Measurements from ENCODE around the gene NKD1. TPM values are rescaled to one million over a fixed set of nuclear protein-coding genes. Genes with fewer than 3 reads are reported as not detected.

The NKD1 gene
- total and polyA plus RNA-seq, 2 of the 8 experiments (the other 6 are each of a cell fraction or from before 2014, with no cell fraction given): 0.70 to 4.5 TPM

DNA sequence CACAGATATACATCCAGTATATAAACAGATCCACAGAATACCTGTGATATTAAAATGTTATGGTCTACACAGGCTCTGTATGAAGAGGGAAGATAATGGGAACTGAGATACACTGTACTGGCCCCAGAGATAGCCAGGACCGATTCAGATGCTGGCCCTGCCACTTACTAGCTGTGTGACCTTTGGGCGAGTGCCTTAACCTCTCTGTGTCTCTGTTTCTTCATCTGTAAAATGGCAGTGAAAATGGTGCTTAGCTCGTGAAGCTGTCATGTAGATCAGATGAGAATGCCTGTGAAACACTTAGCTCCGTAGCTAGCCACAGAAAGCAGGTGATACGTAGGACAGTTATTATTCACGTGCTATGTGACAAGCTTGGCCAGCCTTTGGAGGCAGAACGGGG lies 22.2 kb downstream of the NKD1 start:
- H2AK5ac ChIP-seq (ENCODE audit: low read depth, low read length): no peak overlapping the region
- H3K27ac ChIP-seq (ENCODE audit: low read depth, low read length): no peak overlapping the region
- H3K79me1 ChIP-seq (ENCODE audit: low read depth, low read length): no peaks in the 10 kb centered on the region
- no peak overlapping the region for H3K14ac ChIP-seq (ENCODE audit: insufficient read length)
- no peaks in the 10 kb centered on the region for H3K36me3 ChIP-seq (ENCODE audit: control insufficient read depth in 2 of 4, insufficient read depth in 4 of 4, low read length in 3 of 4)
- 90% methylated on average over 7 of the region's 7 CpGs; no CpG with 5 or more reads in 1 of the 2 experiments for WGBS, 2 experiments (ENCODE audit: extremely low coverage in 1 of 2, insufficient coverage in 1 of 2, insufficient read length in 1 of 2, insufficient replicate concordance in 2 of 2, low coverage in 1 of 2, low lambda C conversion rate in 2 of 2, missing lambda C conversion rate in 1 of 2)
- no peak overlapping the region for H4K5ac ChIP-seq (ENCODE audit: insufficient read length, low read depth, low read length)
- H2BK5ac ChIP-seq (ENCODE audit: low read depth, low read length): no peak overlapping the region
- no peaks in the 10 kb centered on the region for H3K79me2 ChIP-seq (ENCODE audit: control insufficient read depth in 1 of 2, insufficient read depth in 2 of 2, low read length in 2 of 2)
- H3K18ac ChIP-seq (ENCODE audit: extremely low read depth, low read length): no peak overlapping the region
- no peak overlapping the region for H2BK20ac ChIP-seq (ENCODE audit: low read length)
- no peak overlapping the region for H4K8ac ChIP-seq (ENCODE audit: extremely low read depth, insufficient read depth, low read length)
- ChIA-PET CTCF (ENCODE audit: partially characterized antibody) (interaction anchor here (1.1 to 2.0 kb wide), 2 partner anchors 23 to 101 kb away, joined by 4 to 7 read pairs; no protein-coding TSS in a partner anchor), POLR2A (ENCODE audit: partially characterized antibody) (interaction anchor here (0.7 kb wide), 1 partner anchor 16 kb away, joined by 3 read pairs; no protein-coding TSS in a partner anchor)
- H3K23me2 ChIP-seq (ENCODE audit: low read depth, low read length): no peaks in the 10 kb centered on the region
- no peaks in the 10 kb centered on the region for H4K20me1 ChIP-seq (replicated peaks in 1 of 2; ENCODE audit: control insufficient read depth in 1 of 2, insufficient read depth in 2 of 2, low read length in 2 of 2)
- FAIRE-seq: no peak
- H3K23ac ChIP-seq (ENCODE audit: insufficient read length): no peak overlapping the region
- no peak overlapping the region for H2BK120ac ChIP-seq (replicated peaks; ENCODE audit: low read depth, low read length)
- H3K4me2 ChIP-seq (ENCODE audit: insufficient read depth in 1 of 2, low read depth in 2 of 2, low read length in 2 of 2): no peak overlapping the region
- DNase-seq (ENCODE audit: low read depth in 1 of 2, low spot score in 2 of 2): no peak
- H3K4me3 ChIP-seq (ENCODE audit: extremely low read depth in 1 of 4, insufficient read depth in 2 of 4, low read depth in 3 of 4, low read length in 4 of 4): no peak overlapping the region
- H3K9me3 ChIP-seq (ENCODE audit: insufficient read depth in 2 of 2, low read depth in 1 of 2, low read length in 1 of 2): no peaks in the 10 kb centered on the region
- H3K4me1 ChIP-seq (replicated peaks in 1 of 4; ENCODE audit: control insufficient read depth in 3 of 4, insufficient read depth in 4 of 4, low read length in 3 of 4): peaks cover 0 to 6% (median 3%) of the 10 kb centered on the region in 4 experiments; a peak in 2 of 7 replicates
- no peak overlapping the region for H2BK15ac ChIP-seq (ENCODE audit: low read length)
- H3K9ac ChIP-seq (replicated peaks in 1 of 4; ENCODE audit: extremely low read depth in 1 of 4, low read depth in 3 of 4, low read length in 3 of 4): no peak overlapping the region
- H2BK12ac ChIP-seq (ENCODE audit: low read depth, low read length): no peak overlapping the region
- H4K91ac ChIP-seq (replicated peaks; ENCODE audit: insufficient read length, low read length): no peak overlapping the region
- H2AFZ ChIP-seq (ENCODE audit: low read length): no peak overlapping the region
- no peak overlapping the region for H3K4ac ChIP-seq (replicated peaks; ENCODE audit: insufficient read length, low read depth, low read length)
- H3K56ac ChIP-seq (replicated peaks; ENCODE audit: insufficient read length, low read depth, low read length): no peak overlapping the region
- H3K27me3 ChIP-seq (replicated peaks in 1 of 4; ENCODE audit: control insufficient read depth in 3 of 4, extremely low read depth in 1 of 4, insufficient read depth in 3 of 4, low read length in 3 of 4): no peaks in the 10 kb centered on the region; a peak in 1 of 7 replicates
- TF ChIP-seq RFX5 (IDR thresholded peaks at IDR 0.05; ENCODE audit: borderline replicate concordance, low read depth, low read length) (no peak), CBX8 (IDR thresholded peaks at IDR 0.05; ENCODE audit: borderline replicate concordance, low read depth, low read length) (no peak), BACH1 (IDR thresholded peaks at IDR 0.05; ENCODE audit: low read length) (no peak), TAF1 (IDR thresholded peaks at IDR 0.05; ENCODE audit: low read depth, low read length) (no peak), PHF8 (conservative IDR thresholded peaks at IDR 0.05; ENCODE audit: low read depth, low read length) (no peak)

Data from H1 (cell line).